Globus pallidus (tissue), 1 donor: ENCODE data around the gene ATAD3B.
A peak's percentile ranks its signal among the peaks of the same experiment; 100 is the strongest.
"Not testable (repeated sequence)": the region's sequence is repeated elsewhere in the genome, so short reads cannot be mapped to it uniquely, and the experiment has no call there.

ENCODE experiments used
- DNase-seq: peaks from one replicate; pipeline ENCODE4 v3.0.0-alpha.2; 2015; ENCODE audit warnings: low spot score

ATAD3B gene

DNA sequence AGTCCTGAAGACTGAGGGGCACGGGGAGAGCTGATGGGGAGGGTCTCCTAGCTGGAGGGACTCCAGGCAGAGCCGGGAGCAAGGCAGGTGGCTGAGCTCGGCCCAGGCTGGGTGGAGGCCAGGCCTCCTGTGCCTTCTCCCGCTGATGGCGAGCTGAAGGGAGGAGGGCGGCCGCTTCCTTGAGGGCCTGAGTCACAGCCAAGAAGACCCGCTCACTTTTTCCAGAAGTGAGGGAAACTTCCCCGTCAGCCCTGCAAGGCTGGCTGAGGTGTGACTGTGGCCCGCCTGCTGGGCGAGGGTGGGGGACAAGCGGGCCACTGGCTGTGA is 37.8 kb upstream of the ATAD3B start:
- no peak for DNase-seq

DNA sequence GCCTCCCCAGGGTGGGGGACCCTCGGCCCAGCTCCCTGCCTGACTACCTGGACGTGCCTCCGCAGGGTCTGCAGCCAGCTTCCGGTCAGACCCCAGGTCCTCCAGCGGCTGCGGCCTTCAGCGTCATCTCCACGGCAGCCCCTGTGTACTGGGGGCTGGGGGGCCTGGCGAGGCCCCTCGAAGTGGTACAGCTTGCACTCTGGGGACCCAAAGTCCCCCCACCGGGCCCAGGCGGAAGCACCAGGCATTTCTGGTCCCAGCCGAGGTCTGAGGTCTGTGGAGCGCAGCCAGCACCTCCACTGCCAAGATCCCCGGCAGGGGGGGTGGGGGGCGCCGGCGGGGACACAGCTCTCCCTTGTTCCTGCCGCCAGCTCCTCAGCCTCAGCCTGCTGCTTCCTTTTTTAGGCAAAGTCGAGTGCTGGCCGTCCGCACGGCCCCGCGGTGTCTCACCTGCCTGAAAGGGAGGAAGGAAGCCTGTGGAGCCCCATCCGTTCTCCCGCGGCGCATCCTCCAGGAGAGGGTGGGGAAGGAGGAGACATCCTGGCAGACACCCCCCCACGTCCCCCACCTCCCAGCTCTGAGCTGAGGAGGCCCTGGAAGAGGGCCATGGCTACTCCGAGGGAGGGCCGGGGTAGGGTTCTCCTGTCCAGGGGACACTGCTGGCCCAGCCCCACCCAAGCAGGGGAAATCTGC is 37.3 kb upstream of the ATAD3B start:
- DNase-seq = peak; percentile 84

DNA sequence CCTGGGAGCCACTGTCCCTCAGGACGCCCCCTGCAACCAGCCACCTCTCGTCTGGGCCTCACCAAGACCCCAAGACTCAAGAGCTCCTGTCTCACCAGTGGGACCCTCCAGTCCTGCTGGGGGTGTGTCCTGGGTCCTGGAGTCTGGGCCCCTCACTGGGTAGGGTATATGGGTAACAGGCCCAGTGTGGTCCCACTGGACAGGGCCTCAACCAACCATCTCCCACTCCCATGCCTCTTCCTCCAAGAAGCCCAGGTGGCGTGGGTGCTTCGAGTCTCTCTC is 36.8 kb upstream of the ATAD3B start:
- DNase-seq = no peak

DNA sequence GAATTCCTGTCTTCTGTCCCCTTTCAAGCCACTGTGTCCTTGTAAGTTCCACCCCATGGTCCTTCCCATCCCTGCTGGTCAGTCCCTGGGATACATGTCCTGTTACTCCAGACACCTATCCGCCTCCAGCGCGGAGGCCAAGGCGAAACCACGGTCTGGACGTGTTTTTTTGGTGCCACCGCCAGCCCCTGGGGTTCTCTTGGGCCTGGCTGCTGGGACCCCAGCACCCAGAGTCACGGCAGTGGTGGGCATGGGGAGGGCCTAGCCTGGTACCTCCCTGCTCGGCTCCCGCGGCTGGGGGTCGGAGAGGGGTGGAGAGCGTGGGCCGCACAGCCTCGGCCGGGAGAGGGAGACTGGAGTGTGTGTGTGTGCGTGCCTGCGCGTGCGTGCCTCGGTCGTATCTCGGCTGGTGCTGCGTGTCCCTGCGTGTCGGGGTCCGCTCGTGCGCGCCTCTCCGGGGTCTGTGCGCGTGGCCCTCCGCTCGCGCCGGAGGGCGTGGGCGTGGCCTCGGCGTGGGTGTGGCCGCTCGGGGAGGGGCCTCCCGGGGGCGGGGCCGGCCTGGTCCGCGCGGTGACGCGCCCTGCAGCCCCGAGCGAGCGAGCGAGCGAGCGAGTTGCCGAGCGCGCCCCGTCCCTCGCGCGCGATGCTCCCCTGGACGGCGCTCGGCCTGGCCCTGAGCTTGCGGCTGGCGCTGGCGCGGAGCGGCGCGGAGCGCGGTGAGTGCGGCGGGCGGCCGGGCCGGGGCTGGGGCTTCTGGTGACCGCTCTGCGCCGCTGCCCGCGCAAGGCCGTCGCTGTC is 36.3 kb upstream of the ATAD3B start, which contains the start of gene VWA1:
VWA1 (plus strand) TSS at position 585 of the 798 bp plus-strand sequence; CDS start at position 644, 59 bp downstream.
- peak; percentile 81 for DNase-seq

DNA sequence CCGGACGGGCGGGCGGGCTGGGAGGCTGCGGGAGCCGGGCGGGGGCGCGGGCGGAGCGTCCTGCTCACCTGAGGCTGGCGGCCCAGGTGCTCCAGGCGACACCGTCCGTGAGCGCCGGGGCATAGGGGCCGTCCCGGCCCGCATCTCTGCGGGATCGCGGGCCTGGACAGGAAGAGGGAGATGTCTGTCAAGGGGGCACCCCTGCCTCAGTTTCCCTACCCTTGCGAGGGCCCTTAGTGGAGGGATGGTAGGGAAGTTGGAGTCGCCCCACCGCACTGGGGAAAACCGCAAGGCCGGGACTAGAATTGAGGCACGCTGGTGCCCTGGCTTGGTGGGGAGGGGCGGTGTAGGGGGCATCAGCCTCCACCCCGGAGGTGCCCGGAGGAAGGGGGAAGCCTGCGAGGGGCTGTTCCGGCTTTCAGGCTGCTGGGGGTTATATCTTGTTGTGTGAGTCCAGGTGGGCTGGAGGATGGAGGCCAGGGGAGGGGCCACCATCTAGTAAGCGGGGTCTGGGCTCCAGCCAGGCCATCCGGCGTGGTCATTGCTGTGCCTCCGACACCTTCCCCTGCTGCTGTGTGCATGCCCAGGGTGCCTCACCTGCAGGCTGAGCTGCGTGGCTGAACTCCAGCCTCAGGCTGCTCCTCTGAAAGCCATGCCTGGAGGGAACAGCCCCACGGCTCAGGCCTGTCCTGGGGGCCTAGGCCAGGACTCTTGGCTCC is 35.5 kb upstream of the ATAD3B start:
- no peak for DNase-seq

DNA sequence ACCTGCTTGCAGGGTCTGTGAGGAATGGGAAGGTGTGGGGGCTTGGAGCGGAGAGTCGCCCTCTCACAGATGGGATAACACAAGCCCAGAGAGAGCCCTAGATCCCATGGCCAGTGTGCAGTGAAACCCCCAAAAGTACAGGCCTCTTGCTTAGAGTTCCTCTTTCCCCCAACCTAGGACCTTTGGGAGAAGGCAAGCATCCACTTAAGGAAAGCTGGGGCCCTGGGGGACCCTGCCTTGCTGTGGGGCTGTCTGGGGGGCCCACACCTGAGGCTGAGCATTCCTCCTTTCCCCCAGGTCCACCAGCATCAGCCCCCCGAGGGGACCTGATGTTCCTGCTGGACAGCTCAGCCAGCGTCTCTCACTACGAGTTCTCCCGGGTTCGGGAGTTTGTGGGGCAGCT is 34.9 kb upstream of the ATAD3B start:
- DNase-seq = no peak

DNA sequence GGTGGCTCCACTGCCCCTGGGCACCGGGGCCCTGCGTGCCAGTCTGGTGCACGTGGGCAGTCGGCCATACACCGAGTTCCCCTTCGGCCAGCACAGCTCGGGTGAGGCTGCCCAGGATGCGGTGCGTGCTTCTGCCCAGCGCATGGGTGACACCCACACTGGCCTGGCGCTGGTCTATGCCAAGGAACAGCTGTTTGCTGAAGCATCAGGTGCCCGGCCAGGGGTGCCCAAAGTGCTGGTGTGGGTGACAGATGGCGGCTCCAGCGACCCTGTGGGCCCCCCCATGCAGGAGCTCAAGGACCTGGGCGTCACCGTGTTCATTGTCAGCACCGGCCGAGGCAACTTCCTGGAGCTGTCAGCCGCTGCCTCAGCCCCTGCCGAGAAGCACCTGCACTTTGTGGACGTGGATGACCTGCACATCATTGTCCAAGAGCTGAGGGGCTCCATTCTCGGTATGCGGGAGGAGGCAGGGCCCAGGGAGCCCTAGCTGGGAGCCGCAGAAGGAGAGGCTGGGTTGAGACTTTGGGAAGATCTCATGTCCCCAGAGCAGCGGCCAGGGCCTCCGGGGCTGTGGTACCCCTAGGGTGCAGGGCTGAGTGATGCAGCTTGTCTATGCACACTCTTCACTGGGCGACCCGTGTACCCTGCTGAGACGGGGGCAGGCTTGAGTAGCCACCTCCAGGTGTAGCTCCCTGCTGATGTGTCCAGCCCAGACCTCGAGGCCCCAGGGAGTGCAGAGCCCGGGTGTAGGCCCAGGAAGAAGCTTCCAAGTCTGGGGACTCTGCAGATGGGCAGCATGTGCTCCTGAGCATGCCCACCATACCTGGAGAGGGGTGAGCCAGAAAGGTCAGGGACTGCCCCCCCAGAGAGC is 34.3 kb upstream of the ATAD3B start:
- DNase-seq = no peak

DNA sequence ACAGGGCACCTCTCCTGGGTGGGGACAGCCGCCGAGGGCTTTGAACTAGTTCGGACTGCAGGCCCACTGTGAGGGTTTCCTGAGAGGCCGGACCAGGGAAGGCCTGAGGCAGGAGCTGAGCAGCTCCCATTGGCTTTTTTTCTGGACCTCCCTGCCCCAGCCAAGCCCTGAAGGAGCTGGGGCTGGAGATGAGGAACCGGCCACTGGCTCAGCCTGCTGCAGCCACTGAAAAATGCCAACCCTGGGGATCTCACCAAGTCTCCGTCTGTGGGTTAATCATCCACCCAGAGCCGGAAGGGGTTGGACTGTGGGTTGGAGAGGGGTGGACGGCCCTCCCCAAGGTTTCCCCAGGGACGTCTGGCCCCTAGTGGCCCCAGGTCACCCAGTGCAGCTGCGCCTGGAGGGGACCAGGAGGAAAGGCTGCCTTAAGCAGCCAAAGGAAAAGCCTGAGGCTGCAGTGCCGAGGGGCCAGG is 33.6 kb upstream of the ATAD3B start:
- no peak for DNase-seq

DNA sequence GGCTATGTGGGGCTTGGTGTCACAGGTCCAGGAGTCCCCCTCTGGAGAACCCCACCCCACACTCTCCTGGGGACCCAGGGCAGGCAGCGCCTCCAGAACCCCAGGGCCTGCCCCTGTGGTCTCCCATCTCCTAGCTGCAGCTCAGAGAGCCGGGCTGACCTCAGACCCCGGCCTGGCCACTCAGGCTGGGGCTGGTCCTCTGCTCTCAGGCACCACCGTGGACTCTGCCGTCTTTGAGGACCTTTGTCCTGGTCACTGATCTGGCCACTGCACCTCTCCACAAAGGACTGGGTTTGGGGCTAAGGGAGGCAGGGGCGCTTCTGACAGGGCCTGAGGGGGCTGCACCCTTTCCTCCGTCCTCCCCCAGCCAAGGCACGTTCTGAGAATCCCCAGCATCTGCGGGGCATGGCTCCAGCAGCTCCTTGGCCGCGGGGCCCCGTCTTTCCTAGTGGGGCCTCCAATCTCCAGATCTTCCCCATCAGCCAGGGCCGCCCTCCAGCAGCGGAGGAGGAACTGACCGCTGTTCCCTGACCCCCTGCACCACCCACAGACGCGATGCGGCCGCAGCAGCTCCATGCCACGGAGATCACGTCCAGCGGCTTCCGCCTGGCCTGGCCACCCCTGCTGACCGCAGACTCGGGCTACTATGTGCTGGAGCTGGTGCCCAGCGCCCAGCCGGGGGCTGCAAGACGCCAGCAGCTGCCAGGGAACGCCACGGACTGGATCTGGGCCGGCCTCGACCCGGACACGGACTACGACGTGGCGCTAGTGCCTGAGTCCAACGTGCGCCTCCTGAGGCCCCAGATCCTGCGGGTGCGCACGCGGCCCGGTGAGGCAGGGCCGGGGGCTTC is 32.8 kb upstream of the ATAD3B start:
- DNase-seq = no peak

DNA sequence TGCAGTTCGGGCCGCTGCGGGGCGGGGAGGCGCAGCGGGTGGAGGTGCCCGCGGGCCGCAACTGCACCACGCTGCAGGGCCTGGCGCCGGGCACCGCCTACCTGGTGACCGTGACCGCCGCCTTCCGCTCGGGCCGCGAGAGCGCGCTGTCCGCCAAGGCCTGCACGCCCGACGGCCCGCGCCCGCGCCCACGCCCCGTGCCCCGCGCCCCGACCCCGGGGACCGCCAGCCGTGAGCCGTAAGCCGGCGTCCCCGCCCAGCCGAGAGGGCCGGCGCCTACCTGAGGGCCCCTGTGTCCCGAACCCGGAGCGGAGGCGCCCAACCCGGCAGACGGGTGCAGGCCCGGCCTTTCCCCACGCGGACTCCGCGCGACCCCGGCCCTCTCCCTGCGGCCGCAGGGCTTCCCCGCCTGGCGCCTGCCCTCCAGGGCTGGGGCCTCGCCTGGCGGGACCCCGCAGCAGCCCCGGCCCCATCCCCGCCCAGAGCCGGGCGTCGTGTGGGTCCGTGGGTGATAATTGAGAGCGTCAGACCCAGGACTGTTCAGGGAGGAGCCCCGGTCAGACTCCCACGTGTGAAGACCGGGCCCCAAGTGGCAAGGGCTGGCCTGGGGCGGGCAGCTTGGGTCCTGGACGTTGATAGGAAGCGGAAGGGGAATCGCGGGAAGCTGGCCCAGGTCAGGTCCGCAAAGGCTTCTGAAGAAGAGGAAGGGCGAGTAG is 31.9 kb upstream of the ATAD3B start:
- no peak for DNase-seq

DNA sequence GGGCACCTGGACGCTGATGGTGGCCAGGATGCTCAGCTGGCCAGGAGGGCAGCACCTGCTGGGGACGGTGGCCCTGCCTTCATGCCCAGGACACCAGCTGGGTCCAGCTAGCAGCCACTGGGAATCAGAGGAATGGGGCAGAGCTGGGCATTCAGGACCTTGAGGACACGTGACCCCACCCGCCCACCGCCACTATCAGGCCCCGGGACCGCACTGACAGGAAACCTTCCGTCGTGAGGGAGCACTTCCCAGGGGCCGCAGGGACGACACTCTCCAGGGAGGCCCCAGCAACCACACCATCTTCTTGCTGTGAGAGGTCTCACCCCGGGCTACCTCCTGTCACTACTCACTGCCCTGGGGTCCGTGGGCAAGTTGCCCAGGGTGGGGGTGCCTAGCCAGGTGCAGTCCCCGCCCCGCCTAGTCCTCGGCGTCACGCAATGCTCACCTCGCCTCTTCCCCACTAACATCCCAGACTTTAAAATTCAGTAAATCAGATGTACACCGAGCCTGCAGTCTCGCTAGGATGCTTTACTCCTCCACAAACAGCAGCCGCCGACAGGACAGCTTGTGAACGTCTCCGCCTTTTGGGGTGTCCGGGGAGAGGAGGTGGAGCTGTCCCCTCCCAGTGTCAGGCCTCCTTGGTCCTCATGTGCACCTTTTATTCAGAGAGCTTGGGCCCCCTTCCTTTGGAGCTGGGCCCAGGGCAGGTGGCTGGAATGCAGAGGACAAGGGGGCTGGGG is 31.1 kb upstream of the ATAD3B start:
- no peak for DNase-seq

DNA sequence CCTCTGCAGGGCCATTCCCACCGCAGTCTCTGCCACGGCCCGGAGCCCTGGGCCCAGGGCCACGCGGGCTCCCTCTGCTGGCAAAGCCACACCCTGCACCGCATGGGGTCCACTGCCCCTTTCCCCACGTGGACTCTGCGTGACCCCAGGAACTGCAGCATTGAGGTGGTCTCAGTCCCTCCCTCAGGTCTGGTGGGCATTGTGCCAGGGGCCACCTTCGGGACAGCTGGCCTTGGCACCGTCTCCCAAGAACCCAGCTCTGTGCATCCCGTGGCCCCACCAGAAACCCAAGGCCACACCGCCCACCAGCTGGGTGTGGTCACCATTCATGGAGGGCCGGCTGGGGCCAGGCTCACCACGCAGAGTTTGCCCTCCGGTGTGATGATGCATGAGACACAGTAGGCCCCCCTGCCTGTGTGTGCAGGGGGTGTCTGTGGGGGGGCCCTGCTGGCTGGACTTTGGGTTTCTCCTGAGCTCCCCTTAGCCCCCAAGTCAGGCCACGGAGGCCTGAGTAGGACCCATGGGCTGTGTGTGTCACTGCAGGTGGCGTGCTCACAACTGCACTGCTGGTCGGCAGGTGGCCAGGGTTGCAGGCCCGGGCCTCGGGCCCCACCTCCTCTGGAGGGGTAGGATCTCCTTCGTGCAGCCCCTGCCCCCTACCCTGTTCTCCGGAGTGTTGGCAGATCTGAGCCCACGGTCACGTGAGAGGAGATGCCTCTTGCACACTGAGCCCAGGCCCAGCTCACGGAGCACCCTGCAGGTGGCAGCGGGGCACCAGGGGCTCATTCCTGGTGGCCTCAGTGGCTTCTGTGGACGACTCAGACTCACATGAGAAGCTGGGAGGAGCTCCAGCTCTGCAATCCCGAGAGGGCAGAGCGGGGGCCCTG is 30.3 kb upstream of the ATAD3B start:
- no peak for DNase-seq

DNA sequence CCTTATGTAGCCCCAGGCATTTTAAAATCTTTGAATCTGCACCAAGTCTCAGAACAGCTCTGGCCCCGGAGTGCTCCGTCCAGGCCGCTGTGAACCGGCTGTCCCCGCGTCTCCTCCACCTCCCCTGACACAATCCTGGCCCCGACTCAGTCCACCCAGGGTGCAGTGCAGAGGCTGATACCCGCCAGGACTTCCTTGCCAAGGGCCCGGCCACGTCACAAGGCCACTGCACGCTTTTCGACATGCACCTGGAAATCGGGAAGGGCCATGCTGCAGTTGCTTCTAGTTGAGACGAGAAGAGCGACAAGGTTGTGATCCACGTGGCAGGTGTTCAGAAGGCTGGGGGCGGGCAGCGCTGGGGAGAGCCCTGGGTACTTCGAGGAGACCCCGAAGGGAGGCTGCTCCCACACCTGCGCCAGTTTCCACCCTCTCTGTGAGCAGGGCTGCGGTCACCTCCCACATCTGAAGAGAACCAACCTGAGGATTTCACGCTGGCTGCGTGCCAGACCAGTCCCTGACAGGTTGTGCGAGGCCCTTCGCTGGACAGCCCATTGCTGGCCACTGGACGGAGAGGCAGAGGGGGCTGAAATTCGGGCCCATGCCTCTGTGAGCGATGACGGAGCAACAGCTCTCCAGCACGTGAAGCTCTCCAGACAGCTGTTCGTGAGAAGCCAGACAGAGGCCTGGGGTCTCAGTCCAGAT is 29.3 kb upstream of the ATAD3B start:
- DNase-seq = no peak

DNA sequence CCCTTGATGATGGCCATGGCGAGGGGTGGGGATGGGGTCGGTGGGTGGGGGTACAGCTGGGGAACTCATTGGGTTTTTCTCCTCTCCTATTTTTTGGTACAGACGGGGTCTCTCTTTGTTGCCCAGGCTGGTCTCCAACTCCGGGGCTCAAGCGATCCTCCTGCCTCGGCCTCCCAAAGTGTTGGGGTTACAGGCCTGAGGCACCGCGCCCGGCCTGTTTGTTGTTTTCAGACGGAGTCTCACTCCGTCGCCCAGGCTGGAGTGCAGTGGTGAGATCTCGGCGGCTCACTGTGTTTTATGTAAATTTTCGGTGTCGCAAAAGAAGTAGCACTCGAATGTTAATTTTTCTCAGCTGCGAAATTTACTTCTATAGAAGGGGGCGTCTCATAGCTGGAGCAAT is 24.9 kb upstream of the ATAD3B start:
- not testable (repeated sequence) for DNase-seq

DNA sequence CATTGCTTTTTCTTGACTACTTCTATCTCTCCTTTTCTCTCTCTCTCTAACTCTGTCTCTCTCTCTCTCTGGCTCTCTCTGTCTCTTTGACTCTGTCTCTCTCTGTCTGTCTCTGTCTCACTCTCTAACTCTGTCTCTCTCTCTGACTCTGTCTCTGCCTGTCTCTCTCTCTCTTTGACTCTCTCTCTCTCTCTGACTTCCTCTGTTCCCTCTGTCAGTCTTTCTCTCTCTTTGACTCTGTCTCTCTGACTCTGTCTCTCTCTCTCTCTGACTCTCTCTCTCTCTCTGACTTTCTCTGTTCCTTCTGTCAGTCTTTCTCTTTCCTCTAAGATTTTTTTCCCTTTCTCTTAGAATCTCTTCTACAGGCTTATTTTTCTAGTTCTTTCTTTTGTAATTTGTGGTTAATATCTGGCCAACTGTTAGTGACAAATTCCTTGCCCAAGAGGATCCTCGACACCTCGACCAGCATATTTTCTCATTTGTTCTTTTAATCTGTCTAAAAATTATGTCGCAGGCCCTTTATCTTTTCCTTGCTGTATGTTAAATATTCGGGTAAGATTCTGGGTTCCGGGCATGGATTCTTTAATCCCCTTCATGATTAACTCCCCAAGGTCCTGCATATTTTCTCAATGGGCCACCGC is 22.3 kb upstream of the ATAD3B start, which contains the start of gene ATAD3C:
ATAD3C (plus strand) TSS at position 591 of the 641 bp plus-strand sequence. CDS start 995 bp downstream, outside the sequence.
- DNase-seq = no peak

DNA sequence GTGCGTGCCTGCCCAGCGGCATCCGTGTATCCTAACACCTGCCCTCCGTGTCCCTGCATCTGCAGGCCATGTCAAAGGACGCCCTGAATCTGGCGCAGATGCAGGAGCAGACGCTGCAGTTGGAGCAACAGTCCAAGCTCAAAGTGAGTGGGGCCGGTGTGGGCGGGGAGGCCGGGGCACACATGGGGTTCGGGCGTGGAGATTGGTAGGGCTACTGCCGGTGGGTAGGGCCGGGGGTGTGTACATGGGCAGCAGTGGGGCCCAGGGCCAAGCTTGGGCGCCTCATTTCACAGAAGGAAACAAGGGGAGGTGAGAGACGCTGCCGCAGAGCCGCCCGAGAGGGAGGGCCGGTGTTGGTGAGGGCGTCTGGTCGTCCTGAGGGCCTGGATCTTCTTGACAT is 20.9 kb upstream of the ATAD3B start:
- DNase-seq = not testable (repeated sequence)

DNA sequence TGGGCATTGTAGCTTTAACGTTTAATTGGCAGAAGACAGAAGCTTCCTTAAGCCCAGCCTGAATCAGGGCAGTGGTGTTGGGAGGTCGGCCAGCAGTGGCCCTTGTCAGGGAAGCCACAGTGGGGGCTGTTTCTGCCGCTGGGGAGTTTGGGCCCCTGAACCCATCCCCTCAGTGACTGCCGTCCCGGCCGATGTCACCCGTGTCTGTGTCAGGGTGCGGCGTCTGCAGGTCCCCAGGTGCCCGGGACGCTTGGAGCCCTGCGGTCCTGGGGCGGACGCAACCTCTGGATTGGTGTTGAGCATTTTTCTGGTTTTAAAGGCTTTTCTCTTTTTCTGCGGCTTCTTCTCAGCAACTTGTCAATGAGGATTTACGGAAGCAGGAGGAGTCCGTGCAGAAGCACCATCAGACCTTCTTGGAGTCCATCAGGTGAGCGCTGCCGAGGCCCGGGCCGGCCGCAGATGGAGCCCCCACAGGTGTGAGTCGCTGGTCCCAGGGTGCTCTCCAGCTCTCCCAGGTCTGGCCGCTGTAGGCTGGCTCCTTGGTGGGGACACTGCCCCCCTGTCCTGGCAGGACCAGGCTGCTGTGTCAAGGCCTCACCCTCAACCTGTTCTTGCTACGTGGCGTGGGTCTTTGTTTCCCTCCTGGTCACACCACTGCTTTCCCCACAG is 19.7 kb upstream of the ATAD3B start:
- DNase-seq = no peak
